NCI-H2029 (cell line): ENCODE results near the gene VPS4A.
"Not testable (repeated sequence)": the region's sequence is repeated elsewhere in the genome, so short reads cannot be mapped to it uniquely, and the experiment has no call there.

Source experiments
- DNase-seq: peaks from one replicate; lab custom pipeline; 2025; lab: John Stamatoyannopoulos, UW

VPS4A gene

GRCh38 chr16:69310653-69311532 is at the start of gene VPS4A:
VPS4A (plus strand) TSS chr16:69311350; CDS start chr16:69311512, 162 bp downstream.
- peak; percentile 82 for DNase-seq

GRCh38 chr16:69266334-69267063 is 44.7 kb upstream of the VPS4A start:
- DNase-seq, result no peak

GRCh38 chr16:69267633-69268032 is 43.5 kb upstream of the VPS4A start:
- DNase-seq, result no peak

- DNase-seq, result no peak
These were observed 40.8 kb upstream of the VPS4A start for GRCh38 chr16:69270395-69270794.

GRCh38 chr16:69270831-69271230 is 40.3 kb upstream of the VPS4A start:
- no peak for DNase-seq

GRCh38 chr16:69273009-69273408 is 38.1 kb upstream of the VPS4A start:
- no peak for DNase-seq

GRCh38 chr16:69274699-69275235 is 36.4 kb upstream of the VPS4A start:
- no peak for DNase-seq

GRCh38 chr16:69276148-69277115 is 34.7 kb upstream of the VPS4A start:
- no peak for DNase-seq

GRCh38 chr16:69277413-69277812 is 33.7 kb upstream of the VPS4A start:
- no peak for DNase-seq

- DNase-seq, result no peak
These were observed 27.3 kb upstream of the VPS4A start for GRCh38 chr16:69283851-69284250.

GRCh38 chr16:69285240-69285639 is 25.9 kb upstream of the VPS4A start:
- no peak for DNase-seq

GRCh38 chr16:69286941-69287713 is 24.0 kb upstream of the VPS4A start:
- DNase-seq, result no peak

GRCh38 chr16:69291657-69292056 is 19.5 kb upstream of the VPS4A start:
- not testable (repeated sequence) for DNase-seq

- DNase-seq, result no peak
These were observed 17.7 kb upstream of the VPS4A start for GRCh38 chr16:69293401-69293800.

- DNase-seq, result no peak
These were observed 17.1 kb upstream of the VPS4A start for GRCh38 chr16:69294051-69294450.

GRCh38 chr16:69296771-69297170 is 14.4 kb upstream of the VPS4A start:
- DNase-seq, result not testable (repeated sequence)

- no peak for DNase-seq
These were observed 12.9 kb upstream of the VPS4A start for GRCh38 chr16:69298261-69298660.

- no peak for DNase-seq
These were observed 10.0 kb upstream of the VPS4A start for GRCh38 chr16:69301187-69301586.

GRCh38 chr16:69301861-69302260 is 9.3 kb upstream of the VPS4A start:
- DNase-seq, result no peak

- DNase-seq, result no peak
These were observed 8.8 kb upstream of the VPS4A start for GRCh38 chr16:69302301-69302700.

- DNase-seq, result no peak
These were observed 5.1 kb upstream of the VPS4A start for GRCh38 chr16:69306031-69306430.
